ENCODE results near the gene NECAB2.

DNA sequence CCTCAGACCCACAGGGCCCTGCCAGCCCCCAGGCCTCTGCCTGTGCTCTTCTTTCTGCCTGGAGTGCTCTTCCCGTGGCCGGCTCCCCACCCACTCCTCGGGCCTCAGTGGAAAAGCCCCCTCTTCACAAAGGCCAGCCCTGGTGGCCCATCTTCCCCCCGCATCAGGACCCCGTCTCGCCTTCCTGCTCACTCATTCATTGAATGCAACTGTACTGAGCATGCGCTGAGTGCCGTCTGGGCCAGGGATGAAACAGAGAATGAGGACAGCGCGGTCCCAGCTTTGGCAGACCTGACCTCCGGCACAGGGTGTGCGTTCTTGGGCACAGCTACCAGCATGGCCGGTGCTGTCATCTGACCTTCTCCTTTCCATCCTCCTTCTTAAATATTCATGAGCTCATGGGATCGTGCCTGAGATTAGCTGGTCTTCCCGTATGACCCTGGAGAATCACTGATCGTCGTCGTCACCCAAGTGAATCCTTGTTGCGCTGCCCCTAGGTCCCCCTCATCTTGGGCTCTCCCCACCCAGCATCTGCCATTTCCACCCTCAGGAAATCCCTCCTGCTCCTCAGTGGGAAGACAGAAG lies 31.4 kb upstream of the NECAB2 start:
- TF ChIP-seq, protein P1, sequence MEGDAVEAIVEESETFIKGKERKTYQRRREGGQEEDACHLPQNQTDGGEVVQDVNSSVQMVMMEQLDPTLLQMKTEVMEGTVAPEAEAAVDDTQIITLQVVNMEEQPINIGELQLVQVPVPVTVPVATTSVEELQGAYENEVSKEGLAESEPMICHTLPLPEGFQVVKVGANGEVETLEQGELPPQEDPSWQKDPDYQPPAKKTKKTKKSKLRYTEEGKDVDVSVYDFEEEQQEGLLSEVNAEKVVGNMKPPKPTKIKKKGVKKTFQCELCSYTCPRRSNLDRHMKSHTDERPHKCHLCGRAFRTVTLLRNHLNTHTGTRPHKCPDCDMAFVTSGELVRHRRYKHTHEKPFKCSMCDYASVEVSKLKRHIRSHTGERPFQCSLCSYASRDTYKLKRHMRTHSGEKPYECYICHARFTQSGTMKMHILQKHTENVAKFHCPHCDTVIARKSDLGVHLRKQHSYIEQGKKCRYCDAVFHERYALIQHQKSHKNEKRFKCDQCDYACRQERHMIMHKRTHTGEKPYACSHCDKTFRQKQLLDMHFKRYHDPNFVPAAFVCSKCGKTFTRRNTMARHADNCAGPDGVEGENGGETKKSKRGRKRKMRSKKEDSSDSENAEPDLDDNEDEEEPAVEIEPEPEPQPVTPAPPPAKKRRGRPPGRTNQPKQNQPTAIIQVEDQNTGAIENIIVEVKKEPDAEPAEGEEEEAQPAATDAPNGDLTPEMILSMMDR (conservative IDR thresholded peaks at IDR 0.05; ENCODE audit: low read depth in 2 of 2), result no peak
- TF ChIP-seq, protein P2, sequence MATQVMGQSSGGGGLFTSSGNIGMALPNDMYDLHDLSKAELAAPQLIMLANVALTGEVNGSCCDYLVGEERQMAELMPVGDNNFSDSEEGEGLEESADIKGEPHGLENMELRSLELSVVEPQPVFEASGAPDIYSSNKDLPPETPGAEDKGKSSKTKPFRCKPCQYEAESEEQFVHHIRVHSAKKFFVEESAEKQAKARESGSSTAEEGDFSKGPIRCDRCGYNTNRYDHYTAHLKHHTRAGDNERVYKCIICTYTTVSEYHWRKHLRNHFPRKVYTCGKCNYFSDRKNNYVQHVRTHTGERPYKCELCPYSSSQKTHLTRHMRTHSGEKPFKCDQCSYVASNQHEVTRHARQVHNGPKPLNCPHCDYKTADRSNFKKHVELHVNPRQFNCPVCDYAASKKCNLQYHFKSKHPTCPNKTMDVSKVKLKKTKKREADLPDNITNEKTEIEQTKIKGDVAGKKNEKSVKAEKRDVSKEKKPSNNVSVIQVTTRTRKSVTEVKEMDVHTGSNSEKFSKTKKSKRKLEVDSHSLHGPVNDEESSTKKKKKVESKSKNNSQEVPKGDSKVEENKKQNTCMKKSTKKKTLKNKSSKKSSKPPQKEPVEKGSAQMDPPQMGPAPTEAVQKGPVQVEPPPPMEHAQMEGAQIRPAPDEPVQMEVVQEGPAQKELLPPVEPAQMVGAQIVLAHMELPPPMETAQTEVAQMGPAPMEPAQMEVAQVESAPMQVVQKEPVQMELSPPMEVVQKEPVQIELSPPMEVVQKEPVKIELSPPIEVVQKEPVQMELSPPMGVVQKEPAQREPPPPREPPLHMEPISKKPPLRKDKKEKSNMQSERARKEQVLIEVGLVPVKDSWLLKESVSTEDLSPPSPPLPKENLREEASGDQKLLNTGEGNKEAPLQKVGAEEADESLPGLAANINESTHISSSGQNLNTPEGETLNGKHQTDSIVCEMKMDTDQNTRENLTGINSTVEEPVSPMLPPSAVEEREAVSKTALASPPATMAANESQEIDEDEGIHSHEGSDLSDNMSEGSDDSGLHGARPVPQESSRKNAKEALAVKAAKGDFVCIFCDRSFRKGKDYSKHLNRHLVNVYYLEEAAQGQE (IDR thresholded peaks at IDR 0.05; ENCODE audit: unreplicated experiment), result no peak
- TF ChIP-seq EZH2 (IDR thresholded peaks at IDR 0.05; ENCODE audit: low read depth, unreplicated experiment), result no peak
- no peak for TF ChIP-seq EZH2phosphoT487 (IDR thresholded peaks at IDR 0.05; ENCODE audit: unreplicated experiment)
- no peak for TF ChIP-seq POLR2AphosphoS5 (IDR thresholded peaks at IDR 0.05; ENCODE audit: low read depth)
- TF ChIP-seq JUNB (IDR thresholded peaks at IDR 0.05; ENCODE audit: unreplicated experiment), result no peak
- TF ChIP-seq CREB1 (CRISPR knock-in tag; IDR thresholded peaks at IDR 0.05; ENCODE audit: low read depth), result no peak
- no peak for TF ChIP-seq ZNF114 (CRISPR knock-in tag; IDR thresholded peaks at IDR 0.05)
- TF ChIP-seq STAT1 (IDR thresholded peaks at IDR 0.05; ENCODE audit: unreplicated experiment), result no peak
- TF ChIP-seq, protein P3, sequence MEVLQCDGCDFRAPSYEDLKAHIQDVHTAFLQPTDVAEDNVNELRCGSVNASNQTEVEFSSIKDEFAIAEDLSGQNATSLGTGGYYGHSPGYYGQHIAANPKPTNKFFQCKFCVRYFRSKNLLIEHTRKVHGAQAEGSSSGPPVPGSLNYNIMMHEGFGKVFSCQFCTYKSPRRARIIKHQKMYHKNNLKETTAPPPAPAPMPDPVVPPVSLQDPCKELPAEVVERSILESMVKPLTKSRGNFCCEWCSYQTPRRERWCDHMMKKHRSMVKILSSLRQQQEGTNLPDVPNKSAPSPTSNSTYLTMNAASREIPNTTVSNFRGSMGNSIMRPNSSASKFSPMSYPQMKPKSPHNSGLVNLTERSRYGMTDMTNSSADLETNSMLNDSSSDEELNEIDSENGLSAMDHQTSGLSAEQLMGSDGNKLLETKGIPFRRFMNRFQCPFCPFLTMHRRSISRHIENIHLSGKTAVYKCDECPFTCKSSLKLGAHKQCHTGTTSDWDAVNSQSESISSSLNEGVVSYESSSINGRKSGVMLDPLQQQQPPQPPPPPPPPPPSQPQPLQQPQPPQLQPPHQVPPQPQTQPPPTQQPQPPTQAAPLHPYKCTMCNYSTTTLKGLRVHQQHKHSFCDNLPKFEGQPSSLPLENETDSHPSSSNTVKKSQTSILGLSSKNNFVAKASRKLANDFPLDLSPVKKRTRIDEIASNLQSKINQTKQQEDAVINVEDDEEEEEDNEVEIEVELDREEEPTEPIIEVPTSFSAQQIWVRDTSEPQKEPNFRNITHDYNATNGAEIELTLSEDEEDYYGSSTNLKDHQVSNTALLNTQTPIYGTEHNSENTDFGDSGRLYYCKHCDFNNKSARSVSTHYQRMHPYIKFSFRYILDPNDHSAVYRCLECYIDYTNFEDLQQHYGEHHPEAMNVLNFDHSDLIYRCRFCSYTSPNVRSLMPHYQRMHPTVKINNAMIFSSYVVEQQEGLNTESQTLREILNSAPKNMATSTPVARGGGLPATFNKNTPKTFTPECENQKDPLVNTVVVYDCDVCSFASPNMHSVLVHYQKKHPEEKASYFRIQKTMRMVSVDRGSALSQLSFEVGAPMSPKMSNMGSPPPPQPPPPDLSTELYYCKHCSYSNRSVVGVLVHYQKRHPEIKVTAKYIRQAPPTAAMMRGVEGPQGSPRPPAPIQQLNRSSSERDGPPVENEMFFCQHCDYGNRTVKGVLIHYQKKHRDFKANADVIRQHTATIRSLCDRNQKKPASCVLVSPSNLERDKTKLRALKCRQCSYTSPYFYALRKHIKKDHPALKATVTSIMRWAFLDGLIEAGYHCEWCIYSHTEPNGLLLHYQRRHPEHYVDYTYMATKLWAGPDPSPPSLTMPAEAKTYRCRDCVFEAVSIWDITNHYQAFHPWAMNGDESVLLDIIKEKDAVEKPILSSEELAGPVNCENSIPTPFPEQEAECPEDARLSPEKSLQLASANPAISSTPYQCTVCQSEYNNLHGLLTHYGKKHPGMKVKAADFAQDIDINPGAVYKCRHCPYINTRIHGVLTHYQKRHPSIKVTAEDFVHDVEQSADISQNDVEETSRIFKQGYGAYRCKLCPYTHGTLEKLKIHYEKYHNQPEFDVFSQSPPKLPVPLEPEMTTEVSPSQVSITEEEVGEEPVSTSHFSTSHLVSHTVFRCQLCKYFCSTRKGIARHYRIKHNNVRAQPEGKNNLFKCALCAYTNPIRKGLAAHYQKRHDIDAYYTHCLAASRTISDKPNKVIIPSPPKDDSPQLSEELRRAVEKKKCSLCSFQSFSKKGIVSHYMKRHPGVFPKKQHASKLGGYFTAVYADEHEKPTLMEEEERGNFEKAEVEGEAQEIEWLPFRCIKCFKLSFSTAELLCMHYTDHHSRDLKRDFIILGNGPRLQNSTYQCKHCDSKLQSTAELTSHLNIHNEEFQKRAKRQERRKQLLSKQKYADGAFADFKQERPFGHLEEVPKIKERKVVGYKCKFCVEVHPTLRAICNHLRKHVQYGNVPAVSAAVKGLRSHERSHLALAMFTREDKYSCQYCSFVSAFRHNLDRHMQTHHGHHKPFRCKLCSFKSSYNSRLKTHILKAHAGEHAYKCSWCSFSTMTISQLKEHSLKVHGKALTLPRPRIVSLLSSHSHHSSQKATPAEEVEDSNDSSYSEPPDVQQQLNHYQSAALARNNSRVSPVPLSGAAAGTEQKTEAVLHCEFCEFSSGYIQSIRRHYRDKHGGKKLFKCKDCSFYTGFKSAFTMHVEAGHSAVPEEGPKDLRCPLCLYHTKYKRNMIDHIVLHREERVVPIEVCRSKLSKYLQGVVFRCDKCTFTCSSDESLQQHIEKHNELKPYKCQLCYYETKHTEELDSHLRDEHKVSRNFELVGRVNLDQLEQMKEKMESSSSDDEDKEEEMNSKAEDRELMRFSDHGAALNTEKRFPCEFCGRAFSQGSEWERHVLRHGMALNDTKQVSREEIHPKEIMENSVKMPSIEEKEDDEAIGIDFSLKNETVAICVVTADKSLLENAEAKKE (CRISPR knock-in tag; IDR thresholded peaks at IDR 0.05), result no peak
- TF ChIP-seq ETS1 (IDR thresholded peaks at IDR 0.05), result no peak
- no peak for TF ChIP-seq NANOG (IDR thresholded peaks at IDR 0.05; ENCODE audit: borderline replicate concordance)
- no peak for TF ChIP-seq ZNF331 (CRISPR knock-in tag; IDR thresholded peaks at IDR 0.05; ENCODE audit: low read depth)

Measured in GM23338 (cell line).